ENCODE results near the gene CSMD2.
A peak's percentile ranks its signal among the peaks of the same experiment; 100 is the strongest.

The CSMD2 gene

DNA sequence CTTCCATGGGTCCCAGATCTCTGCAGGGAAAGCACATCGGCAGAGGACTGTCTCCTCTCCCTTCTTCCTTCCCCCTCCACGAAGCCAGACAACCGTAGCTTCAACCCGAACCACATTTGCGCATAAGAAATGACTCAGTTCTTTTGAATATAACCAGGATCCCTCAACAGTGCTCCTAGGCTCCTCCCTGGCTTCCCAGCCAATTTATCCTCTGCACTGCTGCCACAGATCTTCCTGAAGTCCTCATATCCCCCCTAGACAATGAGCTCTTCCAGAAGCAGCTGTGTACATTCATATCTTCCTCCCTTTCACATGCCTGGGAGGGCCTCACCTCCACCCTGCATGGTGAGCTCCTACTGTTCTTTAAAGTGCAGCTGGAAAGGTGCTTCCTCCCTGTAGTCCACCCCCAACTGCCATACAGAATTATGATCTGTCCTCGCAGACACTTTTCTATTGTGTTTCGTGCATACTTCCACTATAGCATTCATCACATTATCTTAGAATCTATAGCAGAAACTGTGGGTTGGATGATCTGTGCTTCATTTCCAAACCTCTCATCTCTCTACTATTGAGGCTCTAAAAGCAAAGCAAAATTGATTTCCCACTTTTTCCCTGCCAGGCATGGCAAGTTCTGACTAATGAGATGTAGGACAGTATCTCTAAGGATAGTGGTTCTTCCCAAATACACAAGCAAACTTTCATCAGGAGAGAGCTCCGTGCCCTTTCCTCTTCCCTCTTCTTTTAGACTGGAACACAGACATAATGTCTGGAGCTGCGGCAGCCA is 480.4 kb downstream of the CSMD2 start (continued):
- TF ChIP-seq TOX (CRISPR knock-in tag; IDR thresholded peaks at IDR 0.05; ENCODE audit: borderline replicate concordance) = no peak
- TF ChIP-seq BACH2 (CRISPR knock-in tag; IDR thresholded peaks at IDR 0.05; ENCODE audit: borderline replicate concordance) = no peak
- no peak for TF ChIP-seq RARB (CRISPR knock-in tag; IDR thresholded peaks at IDR 0.05)

GRCh38 chr1:33683913-33684312 is 481.1 kb downstream of the CSMD2 start:
- peak; percentile 39; the same call in 1 of the 3 replicates for ATAC-seq
- no peak for TF ChIP-seq GLIS3 (CRISPR knock-in tag; IDR thresholded peaks at IDR 0.05)
- peak; percentile 64; the same call in 1 of the 2 replicates for TF ChIP-seq TSHZ2 (CRISPR knock-in tag; IDR thresholded peaks at IDR 0.05)
- TF ChIP-seq TCF4 (CRISPR knock-in tag; IDR thresholded peaks at IDR 0.05; ENCODE audit: borderline replicate concordance) = peak; percentile 90

- TF ChIP-seq GLIS3 (CRISPR knock-in tag; IDR thresholded peaks at IDR 0.05) (no peak), CREB5 (CRISPR knock-in tag; IDR thresholded peaks at IDR 0.05; ENCODE audit: low read depth) (no peak), ZNF565 (CRISPR knock-in tag; conservative IDR thresholded peaks at IDR 0.05; ENCODE audit: low read depth) (no peak), TCF4 (CRISPR knock-in tag; IDR thresholded peaks at IDR 0.05; ENCODE audit: borderline replicate concordance) (no peak), POU6F1 (CRISPR knock-in tag; IDR thresholded peaks at IDR 0.05; ENCODE audit: borderline replicate concordance, low read depth) (no peak), TSHZ2 (CRISPR knock-in tag; IDR thresholded peaks at IDR 0.05) (no peak), ZFP3 (CRISPR knock-in tag; IDR thresholded peaks at IDR 0.05) (no peak), ZNF8 (CRISPR knock-in tag; IDR thresholded peaks at IDR 0.05) (no peak), BACH2 (CRISPR knock-in tag; IDR thresholded peaks at IDR 0.05; ENCODE audit: borderline replicate concordance) (no peak), PPARA (CRISPR knock-in tag; IDR thresholded peaks at IDR 0.05; ENCODE audit: borderline replicate concordance) (no peak), ISL1 (CRISPR knock-in tag; IDR thresholded peaks at IDR 0.05) (no peak), SNAI2 (CRISPR knock-in tag; IDR thresholded peaks at IDR 0.05) (no peak), CSRNP3 (CRISPR knock-in tag; IDR thresholded peaks at IDR 0.05) (no peak), ZNF70 (CRISPR knock-in tag; IDR thresholded peaks at IDR 0.05) (no peak), ARNTL (CRISPR knock-in tag; IDR thresholded peaks at IDR 0.05; ENCODE audit: borderline replicate concordance, low read depth) (no peak), RARB (CRISPR knock-in tag; IDR thresholded peaks at IDR 0.05) (no peak), TOX (CRISPR knock-in tag; IDR thresholded peaks at IDR 0.05; ENCODE audit: borderline replicate concordance) (no peak)
- ATAC-seq = no peak
Measured at GRCh38 chr1:33682371-33682770, 482.7 kb downstream of the CSMD2 start.

All from SK-N-SH treated with all-trans-retinoic acid at 6 μM for 48 hours (cell line).